Measurements from ENCODE around the gene MAGEA9. TPM values are rescaled to one million over a fixed set of nuclear protein-coding genes. Genes with fewer than 3 reads are reported as not detected.

The MAGEA9 gene
- total and polyA plus RNA-seq, 2 donors (not counting 1 experiment from before 2014, with no cell fraction given): not detected

DNA sequence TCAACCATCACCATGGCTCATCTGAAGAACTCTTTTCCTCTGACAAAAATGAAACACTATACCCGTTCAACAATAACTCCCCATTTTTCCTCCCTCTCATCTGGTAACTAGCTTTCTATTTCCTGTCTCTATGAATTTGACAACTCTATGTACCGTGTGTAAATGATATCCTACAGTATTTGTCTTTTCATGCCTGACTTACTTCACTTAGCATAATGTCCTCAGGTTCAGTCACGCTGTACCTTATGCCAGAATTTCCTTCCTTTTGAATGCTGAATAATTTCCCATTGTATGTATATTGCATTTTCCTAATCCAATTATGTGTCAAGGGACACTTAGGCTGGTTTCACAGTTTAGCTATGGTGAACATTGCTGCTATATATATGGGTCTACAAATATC, 18.2 kb downstream of the MAGEA9 start:
- no peak overlapping the region for H3K4me2 ChIP-seq (ENCODE audit: extremely low read depth, insufficient read depth, low read length)
- H3K27ac ChIP-seq (ENCODE audit: insufficient read depth, low read length): no peak overlapping the region
- H2AFZ ChIP-seq (ENCODE audit: low read length): no peak overlapping the region
- TF ChIP-seq, protein P1, sequence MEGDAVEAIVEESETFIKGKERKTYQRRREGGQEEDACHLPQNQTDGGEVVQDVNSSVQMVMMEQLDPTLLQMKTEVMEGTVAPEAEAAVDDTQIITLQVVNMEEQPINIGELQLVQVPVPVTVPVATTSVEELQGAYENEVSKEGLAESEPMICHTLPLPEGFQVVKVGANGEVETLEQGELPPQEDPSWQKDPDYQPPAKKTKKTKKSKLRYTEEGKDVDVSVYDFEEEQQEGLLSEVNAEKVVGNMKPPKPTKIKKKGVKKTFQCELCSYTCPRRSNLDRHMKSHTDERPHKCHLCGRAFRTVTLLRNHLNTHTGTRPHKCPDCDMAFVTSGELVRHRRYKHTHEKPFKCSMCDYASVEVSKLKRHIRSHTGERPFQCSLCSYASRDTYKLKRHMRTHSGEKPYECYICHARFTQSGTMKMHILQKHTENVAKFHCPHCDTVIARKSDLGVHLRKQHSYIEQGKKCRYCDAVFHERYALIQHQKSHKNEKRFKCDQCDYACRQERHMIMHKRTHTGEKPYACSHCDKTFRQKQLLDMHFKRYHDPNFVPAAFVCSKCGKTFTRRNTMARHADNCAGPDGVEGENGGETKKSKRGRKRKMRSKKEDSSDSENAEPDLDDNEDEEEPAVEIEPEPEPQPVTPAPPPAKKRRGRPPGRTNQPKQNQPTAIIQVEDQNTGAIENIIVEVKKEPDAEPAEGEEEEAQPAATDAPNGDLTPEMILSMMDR (conservative IDR thresholded peaks at IDR 0.05 in 1 of 2, IDR thresholded peaks at IDR 0.05 in 1 of 2; ENCODE audit: low read depth in 1 of 2, low read length in 2 of 2): no peak
- no peak for TF ChIP-seq EZH2 (IDR thresholded peaks at IDR 0.05; ENCODE audit: low read length, missing control alignments)
- H3K4me3 ChIP-seq (replicated peaks in 1 of 4; ENCODE audit: control extremely low read depth in 1 of 4, insufficient read depth in 1 of 4, low read depth in 3 of 4, low read length in 4 of 4): no peak overlapping the region
- DNase-seq (ENCODE audit: low read depth in 2 of 2): no peak
- H3K27me3 ChIP-seq (ENCODE audit: control insufficient read depth, insufficient read depth, low read length): no peaks in the 10 kb centered on the region
- no peaks in the 10 kb centered on the region for H4K20me1 ChIP-seq (ENCODE audit: control insufficient read depth, extremely low read depth, insufficient read depth, low read length)
- H3K79me2 ChIP-seq (ENCODE audit: control insufficient read depth, insufficient read depth, low read length): no peaks in the 10 kb centered on the region
- H3K4me1 ChIP-seq (ENCODE audit: control insufficient read depth, extremely low read depth, insufficient read depth, low read length): no peaks in the 10 kb centered on the region
- H3K9me3 ChIP-seq (ENCODE audit: control insufficient read depth, insufficient read depth, low read depth, low read length): no peaks in the 10 kb centered on the region
- no peaks in the 10 kb centered on the region for H3K36me3 ChIP-seq (ENCODE audit: control insufficient read depth, insufficient read depth, low read length)
- H3K9ac ChIP-seq (ENCODE audit: insufficient read depth, low read length): no peak overlapping the region

DNA sequence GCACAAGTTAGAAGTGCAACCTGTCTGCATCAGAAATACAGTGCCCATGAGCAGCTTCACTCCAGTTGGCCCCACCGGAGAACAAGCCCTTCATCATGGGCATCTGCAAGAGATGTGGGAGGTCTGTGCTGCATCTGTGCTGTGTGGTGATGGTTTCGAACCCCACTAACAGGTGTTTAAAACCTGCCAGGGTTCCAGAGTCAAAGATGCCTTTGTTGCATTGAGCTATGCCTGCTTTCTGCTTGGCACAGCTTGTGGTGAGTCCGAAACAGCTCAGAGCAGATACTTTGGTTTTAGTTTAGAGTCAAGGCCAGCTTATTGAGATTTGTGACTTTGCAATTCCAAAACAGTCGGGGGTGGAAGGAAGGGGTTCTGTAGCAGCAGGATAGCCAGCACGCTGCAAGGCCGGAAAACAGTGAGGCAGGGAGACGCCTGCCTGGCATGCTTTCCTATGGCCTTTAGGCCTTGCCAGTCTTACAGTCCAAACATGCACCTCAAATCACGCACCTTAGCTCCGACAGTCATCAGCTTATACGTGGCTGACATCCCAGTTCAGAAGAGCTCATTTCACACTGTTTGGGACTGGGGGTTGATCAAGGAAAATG, 21.8 kb downstream of the MAGEA9 start:
- DNase-seq (ENCODE audit: low read depth in 2 of 2): no peak
- H3K36me3 ChIP-seq (ENCODE audit: control insufficient read depth, insufficient read depth, low read length): no peaks in the 10 kb centered on the region
- no peak overlapping the region for H2AFZ ChIP-seq (ENCODE audit: low read length)
- no peaks in the 10 kb centered on the region for H3K27me3 ChIP-seq (ENCODE audit: control insufficient read depth, insufficient read depth, low read length)
- no peak overlapping the region for H3K9ac ChIP-seq (ENCODE audit: insufficient read depth, low read length)
- no peaks in the 10 kb centered on the region for H3K79me2 ChIP-seq (ENCODE audit: control insufficient read depth, insufficient read depth, low read length)
- H3K4me2 ChIP-seq (ENCODE audit: extremely low read depth, insufficient read depth, low read length): no peak overlapping the region
- H3K4me1 ChIP-seq (ENCODE audit: control insufficient read depth, extremely low read depth, insufficient read depth, low read length): no peaks in the 10 kb centered on the region
- no peak overlapping the region for H3K27ac ChIP-seq (ENCODE audit: insufficient read depth, low read length)
- H3K9me3 ChIP-seq (ENCODE audit: control insufficient read depth, insufficient read depth, low read depth, low read length): no peaks in the 10 kb centered on the region
- H3K4me3 ChIP-seq (replicated peaks in 1 of 4; ENCODE audit: control extremely low read depth in 1 of 4, insufficient read depth in 1 of 4, low read depth in 3 of 4, low read length in 4 of 4): no peak overlapping the region
- no peak for TF ChIP-seq EZH2 (IDR thresholded peaks at IDR 0.05; ENCODE audit: low read length, missing control alignments)
- TF ChIP-seq, protein P1 (conservative IDR thresholded peaks at IDR 0.05 in 1 of 2, IDR thresholded peaks at IDR 0.05 in 1 of 2; ENCODE audit: low read depth in 1 of 2, low read length in 2 of 2): no peak
- H4K20me1 ChIP-seq (ENCODE audit: control insufficient read depth, extremely low read depth, insufficient read depth, low read length): no peaks in the 10 kb centered on the region

DNA sequence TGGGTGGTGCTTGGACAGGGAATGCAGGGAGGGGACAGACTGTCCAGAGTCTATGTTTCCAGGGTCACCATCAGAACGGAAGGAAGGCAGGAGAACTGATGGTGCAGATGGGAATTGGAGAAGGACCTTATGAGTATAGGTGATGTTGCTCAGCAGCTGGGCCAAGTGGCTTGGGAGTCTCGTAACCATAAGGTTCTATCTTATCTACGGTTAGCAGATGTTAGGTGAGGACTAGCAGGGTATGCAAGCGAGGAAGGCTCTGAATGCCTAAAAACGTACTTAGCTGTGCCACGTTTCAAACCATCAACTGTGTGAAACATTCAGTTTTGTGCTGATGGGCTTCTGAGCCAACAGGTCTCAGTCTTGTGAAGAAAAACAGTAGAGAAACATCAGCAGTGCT, 22.4 kb downstream of the MAGEA9 start:
- Histone ChIP-seq H4K20me1 (ENCODE audit: control insufficient read depth, extremely low read depth, insufficient read depth, low read length) (no peaks in the 10 kb centered on the region), H3K4me3 (replicated peaks in 1 of 4; ENCODE audit: control extremely low read depth in 1 of 4, insufficient read depth in 1 of 4, low read depth in 3 of 4, low read length in 4 of 4) (no peak overlapping the region), H3K4me1 (ENCODE audit: control insufficient read depth, extremely low read depth, insufficient read depth, low read length) (no peaks in the 10 kb centered on the region), H3K36me3 (ENCODE audit: control insufficient read depth, insufficient read depth, low read length) (no peaks in the 10 kb centered on the region), H3K79me2 (ENCODE audit: control insufficient read depth, insufficient read depth, low read length) (no peaks in the 10 kb centered on the region), H3K9me3 (ENCODE audit: control insufficient read depth, insufficient read depth, low read depth, low read length) (no peaks in the 10 kb centered on the region), H3K27ac (ENCODE audit: insufficient read depth, low read length) (no peak overlapping the region), H3K9ac (ENCODE audit: insufficient read depth, low read length) (no peak overlapping the region), H2AFZ (ENCODE audit: low read length) (no peak overlapping the region), H3K4me2 (ENCODE audit: extremely low read depth, insufficient read depth, low read length) (no peak overlapping the region), H3K27me3 (ENCODE audit: control insufficient read depth, insufficient read depth, low read length) (no peaks in the 10 kb centered on the region)
- DNase-seq (ENCODE audit: low read depth in 2 of 2): no peak
- no peak for TF ChIP-seq EZH2 (IDR thresholded peaks at IDR 0.05; ENCODE audit: low read length, missing control alignments)
- TF ChIP-seq, protein P1 (conservative IDR thresholded peaks at IDR 0.05 in 1 of 2, IDR thresholded peaks at IDR 0.05 in 1 of 2; ENCODE audit: low read depth in 1 of 2, low read length in 2 of 2): no peak

All from fibroblast of lung (primary cell).